Thoracic aorta (tissue), 2 donors: ENCODE measurements around the gene ATP10A. TPM values are rescaled to one million over a fixed set of nuclear protein-coding genes. Genes with fewer than 3 reads are reported as not detected.

Experiments used
- ATAC-seq: fragments of 150-250 bp; one replicate; pipeline ENCODE4 v1.8.0; 2017; ENCODE audit warnings: low read depth; ENCODE audit not compliant: insufficient number of reproducible peaks, low FRiP score
- DNase-seq: peaks from one replicate; pipeline ENCODE4 v3.0.0-alpha.2; 2020; ENCODE audit warnings: low spot score
- H3K27ac ChIP-seq, 2 donors: fragments of 200-600 bp; sonication (generic); 1 replicate in 1 of 2; 2 replicates in 1 of 2; pipeline ENCODE4 v1.5.1; 2016; ENCODE audit warnings: mild to moderate bottlenecking in 2 of 2, moderate library complexity in 2 of 2
- H3K27me3 ChIP-seq: fragments of 200-600 bp; sonication (generic); replicated peaks from 2 replicates; pipeline ENCODE4 v1.6.0; 2016; ENCODE audit warnings: mild to moderate bottlenecking; ENCODE audit not compliant: insufficient read depth
- H3K36me3 ChIP-seq: fragments of 200-600 bp; sonication (generic); one replicate; pipeline ENCODE4 v1.5.1; 2016
- H3K4me1 ChIP-seq, 2 donors: fragments of 200-600 bp; sonication (generic); 1 replicate in 1 of 2; 2 replicates in 1 of 2; pipeline versions ENCODE4 v1.5.1 to v1.6.0; 2016; ENCODE audit warnings: low read depth in 2 of 2, mild to moderate bottlenecking in 1 of 2; ENCODE audit not compliant: control insufficient read depth in 1 of 2
- H3K4me3 ChIP-seq: fragments of 200-600 bp; sonication (generic); 2 replicates; pipeline ENCODE4 v1.5.1; 2016; ENCODE audit warnings: mild to moderate bottlenecking
- H3K9me3 ChIP-seq: fragments of 200-600 bp; sonication (generic); 2 replicates; pipeline ENCODE4 v1.5.1; 2016
- total RNA-seq, 2 donors: library from RNA; depleted of rRNA; stranded (reverse); fragments of >200 nt; gene quantifications; one replicate each; pipeline versions ENCODE4 v1.1.0 to v1.2.3, GENCODE V29; 2016
- TF ChIP-seq, protein P1 (sequence below): fragments of 200-600 bp; sonication (generic); IDR thresholded peaks from one replicate; pipeline ENCODE4 v1.5.1; 2019; ENCODE audit warnings: antibody characterized with exemption

Gene ATP10A
- total RNA-seq, 2 donors from 2014 or later: 59.4 to 89.8 TPM

DNA sequence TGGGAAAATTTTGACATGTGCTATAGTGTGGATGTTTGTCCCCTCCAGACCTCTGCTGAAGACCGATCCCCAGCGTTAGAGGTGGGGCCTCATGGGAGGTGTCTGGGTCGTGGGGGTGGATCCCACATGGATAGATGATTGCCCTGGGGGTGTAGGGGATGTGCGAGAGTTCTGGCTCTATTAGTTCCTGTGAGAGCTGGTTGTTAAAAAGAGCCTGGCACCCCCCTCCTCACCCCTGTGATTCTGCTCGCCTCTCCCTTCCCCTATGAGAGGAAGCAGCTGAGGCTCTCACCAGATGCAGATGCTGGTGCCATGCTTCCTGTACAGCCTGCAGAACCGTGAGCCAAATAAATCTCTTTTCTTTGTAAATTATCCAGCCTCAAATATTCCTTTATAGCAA lies 67.4 kb downstream of the ATP10A start:
- peaks cover 31 to 79% of the 10 kb centered on the region in 2 donors for H3K4me1 ChIP-seq
- no peaks in the 10 kb centered on the region for H3K36me3 ChIP-seq
- H3K9me3 ChIP-seq: no peaks in the 10 kb centered on the region
- DNase-seq (no peak), ATAC-seq (no peak)
- H3K27me3 ChIP-seq: no peaks in the 10 kb centered on the region
- H3K4me3 ChIP-seq: no peak overlapping the region
- TF ChIP-seq, protein P1, sequence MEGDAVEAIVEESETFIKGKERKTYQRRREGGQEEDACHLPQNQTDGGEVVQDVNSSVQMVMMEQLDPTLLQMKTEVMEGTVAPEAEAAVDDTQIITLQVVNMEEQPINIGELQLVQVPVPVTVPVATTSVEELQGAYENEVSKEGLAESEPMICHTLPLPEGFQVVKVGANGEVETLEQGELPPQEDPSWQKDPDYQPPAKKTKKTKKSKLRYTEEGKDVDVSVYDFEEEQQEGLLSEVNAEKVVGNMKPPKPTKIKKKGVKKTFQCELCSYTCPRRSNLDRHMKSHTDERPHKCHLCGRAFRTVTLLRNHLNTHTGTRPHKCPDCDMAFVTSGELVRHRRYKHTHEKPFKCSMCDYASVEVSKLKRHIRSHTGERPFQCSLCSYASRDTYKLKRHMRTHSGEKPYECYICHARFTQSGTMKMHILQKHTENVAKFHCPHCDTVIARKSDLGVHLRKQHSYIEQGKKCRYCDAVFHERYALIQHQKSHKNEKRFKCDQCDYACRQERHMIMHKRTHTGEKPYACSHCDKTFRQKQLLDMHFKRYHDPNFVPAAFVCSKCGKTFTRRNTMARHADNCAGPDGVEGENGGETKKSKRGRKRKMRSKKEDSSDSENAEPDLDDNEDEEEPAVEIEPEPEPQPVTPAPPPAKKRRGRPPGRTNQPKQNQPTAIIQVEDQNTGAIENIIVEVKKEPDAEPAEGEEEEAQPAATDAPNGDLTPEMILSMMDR: no peak
- H3K27ac ChIP-seq: peak overlapping the region; percentile 0 to 86

DNA sequence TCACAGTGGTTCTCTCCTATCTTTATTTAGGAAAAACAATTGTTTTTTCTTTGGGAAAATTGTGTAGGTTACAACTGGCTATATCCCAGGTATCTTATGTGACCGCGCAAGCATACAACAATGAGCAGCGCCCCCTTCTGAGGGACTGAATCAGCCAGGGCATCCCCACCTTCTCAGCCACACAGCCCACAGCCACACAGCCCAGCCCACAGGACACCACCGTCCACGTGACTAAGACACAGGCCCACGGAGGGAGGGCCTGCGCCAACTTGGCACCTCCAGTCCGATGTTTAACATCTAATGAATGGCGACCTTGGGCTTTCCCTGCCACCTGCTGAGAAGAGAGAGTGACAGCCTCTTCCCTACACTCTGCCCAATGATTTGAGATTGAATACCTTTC lies 68.1 kb downstream of the ATP10A start:
- ATAC-seq (no peak), DNase-seq (no peak)
- TF ChIP-seq, protein P1: no peak
- no peaks in the 10 kb centered on the region for H3K9me3 ChIP-seq
- no peaks in the 10 kb centered on the region for H3K36me3 ChIP-seq
- H3K4me1 ChIP-seq: peaks cover 25 to 79% of the 10 kb centered on the region in 2 donors
- no peak overlapping the region for H3K27ac ChIP-seq
- H3K27me3 ChIP-seq: no peaks in the 10 kb centered on the region
- no peak overlapping the region for H3K4me3 ChIP-seq

DNA sequence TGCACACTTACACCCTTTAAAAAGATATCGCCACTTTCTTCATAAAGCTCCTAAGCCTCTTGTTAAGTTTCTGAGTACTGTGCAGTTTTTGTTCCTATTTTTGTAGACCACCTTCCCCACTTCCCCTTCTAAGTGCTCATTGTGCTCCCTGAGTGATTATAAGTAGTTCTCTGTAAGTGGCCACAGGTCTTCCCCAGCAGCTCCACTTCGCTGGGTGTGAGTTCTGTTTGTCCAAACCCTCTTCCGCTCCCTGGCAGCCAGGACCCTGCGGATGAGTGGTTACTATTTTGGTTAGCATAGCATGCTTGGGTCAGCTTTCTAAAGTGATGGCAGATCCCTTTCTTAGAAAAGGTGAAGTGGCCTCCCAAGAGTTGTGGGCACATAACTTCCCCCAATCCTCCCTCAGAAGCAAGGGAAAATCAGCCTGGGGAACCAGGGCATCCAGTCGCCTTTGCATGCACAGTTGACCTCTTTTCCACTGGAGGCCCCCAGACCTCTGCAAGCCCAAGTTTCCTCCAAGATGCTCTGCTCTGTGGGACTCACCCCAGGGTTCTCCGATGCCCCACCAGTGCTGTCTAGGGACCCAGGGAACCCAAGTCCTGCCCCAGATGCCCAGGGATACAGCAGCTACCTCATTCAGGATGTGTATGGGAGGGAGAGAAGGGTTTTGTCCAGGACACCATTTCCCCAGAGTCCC lies 69.6 kb downstream of the ATP10A start:
- TF ChIP-seq, protein P1: no peak
- DNase-seq (no peak), ATAC-seq (no peak)
- Histone ChIP-seq H3K27ac (no peak overlapping the region), H3K9me3 (no peaks in the 10 kb centered on the region), H3K27me3 (no peaks in the 10 kb centered on the region), H3K36me3 (no peaks in the 10 kb centered on the region), H3K4me3 (no peak overlapping the region), H3K4me1 (peaks cover 28 to 79% of the 10 kb centered on the region in 2 donors)

DNA sequence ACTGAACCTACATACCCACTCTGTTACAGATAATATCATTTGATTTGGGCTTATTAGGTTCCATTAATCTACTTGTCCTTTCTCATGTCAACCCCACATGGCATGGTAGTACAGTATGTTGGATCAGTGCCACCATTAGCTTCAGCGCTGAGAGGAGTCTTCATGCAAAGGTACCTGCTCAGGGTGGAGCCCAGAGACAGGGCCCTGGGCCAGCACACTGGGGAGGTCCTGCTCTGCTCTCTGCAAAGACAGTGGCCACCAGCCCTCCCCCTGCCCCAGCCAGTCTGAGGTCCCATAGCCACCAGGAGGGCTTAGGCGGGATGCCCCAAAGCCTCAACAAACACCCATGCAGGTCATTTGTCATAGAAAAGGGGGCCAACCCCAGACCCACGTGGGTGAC lies 71.0 kb downstream of the ATP10A start:
- Histone ChIP-seq H3K36me3 (no peaks in the 10 kb centered on the region), H3K27ac (no peak overlapping the region), H3K4me1 (peaks cover 30 to 79% of the 10 kb centered on the region in 2 donors), H3K27me3 (no peaks in the 10 kb centered on the region), H3K9me3 (no peaks in the 10 kb centered on the region), H3K4me3 (no peak overlapping the region)
- DNase-seq (no peak), ATAC-seq (no peak)
- TF ChIP-seq, protein P1: no peak

DNA sequence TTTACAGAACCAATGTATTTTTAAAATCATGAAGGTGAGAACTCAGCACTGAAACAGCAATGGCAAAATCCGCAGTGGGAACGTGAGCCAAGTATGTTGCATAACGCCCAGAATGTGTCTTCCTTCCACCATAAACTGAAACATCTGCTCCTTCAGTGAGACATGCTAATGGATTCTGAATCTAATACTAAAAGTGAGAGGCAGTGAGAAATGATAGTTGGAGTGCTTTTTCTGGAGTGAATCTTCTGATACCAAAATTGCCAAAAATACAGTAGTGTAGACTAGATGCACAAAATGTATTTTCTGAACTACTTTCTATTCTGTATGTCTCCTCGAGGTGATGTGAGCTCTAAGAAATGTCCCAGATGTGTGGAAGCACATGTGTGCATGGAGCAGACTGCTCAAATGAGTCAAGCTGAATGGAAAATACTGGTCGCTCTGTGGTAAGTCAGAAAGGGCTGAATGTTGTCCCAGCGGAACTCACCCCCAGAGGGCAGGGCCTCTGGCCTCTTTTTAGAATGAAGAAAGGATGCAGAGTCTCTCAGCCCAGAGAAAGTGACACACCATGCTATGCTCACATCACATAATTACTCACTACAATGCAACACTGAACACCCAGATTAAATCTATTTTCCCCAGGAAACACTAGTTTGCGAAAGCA lies 73.0 kb downstream of the ATP10A start:
- H3K27me3 ChIP-seq: no peaks in the 10 kb centered on the region
- H3K36me3 ChIP-seq: no peaks in the 10 kb centered on the region
- TF ChIP-seq, protein P1: no peak
- H3K9me3 ChIP-seq: no peaks in the 10 kb centered on the region
- H3K4me1 ChIP-seq: peaks cover 38 to 79% of the 10 kb centered on the region in 2 donors
- DNase-seq (no peak), ATAC-seq (peak; percentile 54)
- H3K4me3 ChIP-seq: no peak overlapping the region
- H3K27ac ChIP-seq: peak overlapping the region; percentile 51 to 55
